GM21360 (cell line): ENCODE measurements around the gene BIRC7.
"Not testable (repeated sequence)": the region's sequence is repeated elsewhere in the genome, so short reads cannot be mapped to it uniquely, and the experiment has no call there.

Experiments
- ATAC-seq: cut with Tn5 transposase; IDR thresholded peaks from one replicate; pipeline ENCODE4 v1.9.1; 2021; ENCODE audit warnings: mild to moderate bottlenecking, moderate library complexity; ENCODE audit not compliant: unreplicated experiment

The BIRC7 gene

GRCh38 chr20:63246490-63247288 is 11.0 kb downstream of the BIRC7 start:
- no peak for ATAC-seq

- ATAC-seq = no peak
Measured at GRCh38 chr20:63247671-63248228, 12.0 kb downstream of the BIRC7 start.

- ATAC-seq = no peak
Measured at GRCh38 chr20:63248835-63249591, 13.3 kb downstream of the BIRC7 start.

- ATAC-seq = no peak
Measured at GRCh38 chr20:63249891-63250290, 14.2 kb downstream of the BIRC7 start.

GRCh38 chr20:63251350-63251749 is 15.6 kb downstream of the BIRC7 start:
- ATAC-seq = not testable (repeated sequence)

GRCh38 chr20:63252284-63252711 is 16.6 kb downstream of the BIRC7 start:
- no peak for ATAC-seq

GRCh38 chr20:63253065-63253437 is 17.3 kb downstream of the BIRC7 start:
- ATAC-seq = no peak

- ATAC-seq = no peak
Measured at GRCh38 chr20:63253438-63254231, 17.9 kb downstream of the BIRC7 start.

GRCh38 chr20:63254232-63254605 is 18.5 kb downstream of the BIRC7 start, which contains the start of gene NKAIN4:
NKAIN4 (minus strand) TSS chr20:63254463; CDS start chr20:63254450, 13 bp downstream.
- no peak for ATAC-seq

- no peak for ATAC-seq
Measured at GRCh38 chr20:63254606-63255384, 19.1 kb downstream of the BIRC7 start.

GRCh38 chr20:63255931-63256704 is 20.4 kb downstream of the BIRC7 start:
- ATAC-seq = no peak

GRCh38 chr20:63256954-63257353 is 21.2 kb downstream of the BIRC7 start:
- no peak for ATAC-seq

- ATAC-seq = no peak
Measured at GRCh38 chr20:63257629-63258028, 21.9 kb downstream of the BIRC7 start.

- ATAC-seq = no peak
Measured at GRCh38 chr20:63258781-63259180, 23.1 kb downstream of the BIRC7 start.

GRCh38 chr20:63259734-63260460 is 24.2 kb downstream of the BIRC7 start:
- ATAC-seq = no peak

GRCh38 chr20:63260521-63260920 is 24.8 kb downstream of the BIRC7 start:
- ATAC-seq = no peak

- ATAC-seq = no peak
Measured at GRCh38 chr20:63261060-63261794, 25.5 kb downstream of the BIRC7 start.
